Neural cell (in vitro differentiated cells): Measurements from ENCODE around the gene SLC9A6. TPM values are rescaled to one million over a fixed set of nuclear protein-coding genes. Genes with fewer than 3 reads are reported as not detected.

Experiments used
- H2AFZ ChIP-seq: fragments of 200-600, 300-800 bp; sonication (generic), shearing (Covaris generic); 2 replicates; pipeline ENCODE4 v1.6.0; 2014; ENCODE audit warnings: low read depth, mild to moderate bottlenecking, antibody characterized with exemption, low read length, moderate library complexity
- H3F3A ChIP-seq: fragments of 200-600 bp; shearing (Covaris generic); 2 replicates; pipeline ENCODE4 v1.6.1; 2016; ENCODE audit warnings: mild to moderate bottlenecking, moderate library complexity, mixed read lengths, antibody characterized with exemption, low read length; ENCODE audit not compliant: insufficient read depth, poor library complexity, severe bottlenecking
- H3K27ac ChIP-seq: fragments of 200-600, 300-800 bp; sonication (generic), shearing (Covaris generic); 2 replicates; pipeline ENCODE4 v1.5.1; 2014; ENCODE audit warnings: mild to moderate bottlenecking, low read length, moderate library complexity
- H3K27me3 ChIP-seq: fragments of 300-800, 200-600 bp; sonication (generic), shearing (Covaris generic); 2 replicates; pipeline ENCODE4 v1.6.0; 2014; ENCODE audit warnings: mild to moderate bottlenecking, low read depth, low read length, moderate library complexity; ENCODE audit not compliant: insufficient read depth
- H3K36me3 ChIP-seq: fragments of 300-800, 200-600 bp; sonication (generic), shearing (Covaris generic); 2 replicates; pipeline ENCODE4 v1.5.1; 2014; ENCODE audit warnings: mild to moderate bottlenecking, antibody characterized with exemption, low read length, moderate library complexity; ENCODE audit not compliant: insufficient read depth
- H3K4me2 ChIP-seq: fragments of 300-800, 200-600 bp; sonication (generic), shearing (Covaris generic); 2 replicates; pipeline ENCODE4 v1.6.0; 2014; ENCODE audit warnings: mild to moderate bottlenecking, low read length
- H3K4me3 ChIP-seq: fragments of 300-800, 200-600 bp; sonication (generic), shearing (Covaris generic); 2 replicates; pipeline ENCODE4 v1.5.1; 2014; ENCODE audit warnings: mild to moderate bottlenecking, low read length, moderate library complexity
- H3K79me2 ChIP-seq: fragments of 200-600 bp; shearing (Covaris generic); replicated peaks from 2 replicates; pipeline ENCODE4 v1.6.0; 2014; ENCODE audit warnings: mild to moderate bottlenecking, low read length, moderate library complexity; ENCODE audit not compliant: insufficient read depth
- H3K9ac ChIP-seq: fragments of 300-800, 200-600 bp; sonication (generic), shearing (Covaris generic); 2 replicates; pipeline ENCODE4 v1.6.1; 2016; ENCODE audit warnings: mild to moderate bottlenecking, low read length, mixed read lengths
- H3K9me2 ChIP-seq: fragments of 200-600 bp; shearing (Covaris generic); 2 replicates; pipeline ENCODE4 v1.6.1; 2016; ENCODE audit warnings: mild to moderate bottlenecking, low read length, mixed read lengths; ENCODE audit not compliant: insufficient read depth
- H3K9me3 ChIP-seq: fragments of 200-600, 300-800 bp; sonication (generic), shearing (Covaris generic); 2 replicates; pipeline ENCODE4 v1.6.1; 2016; ENCODE audit warnings: mild to moderate bottlenecking, mixed run types, low read length, moderate library complexity, mixed read lengths
- H4K20me1 ChIP-seq: fragments of 200-600 bp; shearing (Covaris generic); 2 replicates; pipeline ENCODE4 v1.6.1; 2016; ENCODE audit warnings: mild to moderate bottlenecking, mixed run types; ENCODE audit not compliant: insufficient read depth
- CTCF ChIP-seq: fragments of 450-650 bp; IDR thresholded peaks from 2 replicates; pipeline ENCODE4 v1.5.1; 2014; ENCODE audit warnings: antibody characterized with exemption, mild to moderate bottlenecking, moderate library complexity; ENCODE audit not compliant: poor library complexity, severe bottlenecking
- EP300 ChIP-seq: fragments of 450-650 bp; conservative IDR thresholded peaks from 2 replicates; pipeline ENCODE4 v1.6.1; 2014; ENCODE audit warnings: antibody characterized with exemption, mild to moderate bottlenecking, moderate library complexity; ENCODE audit not compliant: poor library complexity, severe bottlenecking
- EZH2 ChIP-seq: fragments of 200-600, 300-800 bp; shearing (Covaris generic), sonication (generic); IDR thresholded peaks from 2 replicates; pipeline ENCODE4 v1.6.1; 2014; ENCODE audit warnings: antibody characterized with exemption, low read length, borderline replicate concordance, mild to moderate bottlenecking; ENCODE audit not compliant: insufficient read depth, poor library complexity, severe bottlenecking
- MXI1 ChIP-seq: fragments of 450-650 bp; conservative IDR thresholded peaks from 2 replicates; pipeline ENCODE4 v1.6.1; 2014; ENCODE audit warnings: antibody characterized with exemption, mild to moderate bottlenecking; ENCODE audit not compliant: poor library complexity, severe bottlenecking
- POLR2AphosphoS5 ChIP-seq: IDR thresholded peaks from 2 replicates; pipeline ENCODE4 v1.6.1; 2012
- RAD21 ChIP-seq: fragments of 450-650 bp; conservative IDR thresholded peaks from 2 replicates; pipeline ENCODE4 v1.6.1; 2014; ENCODE audit warnings: antibody characterized with exemption, mild to moderate bottlenecking, moderate library complexity
- REST ChIP-seq: IDR thresholded peaks from 2 replicates; pipeline ENCODE4 v1.6.1; 2012; ENCODE audit warnings: borderline replicate concordance
- SMC3 ChIP-seq: fragments of 450-650 bp; conservative IDR thresholded peaks from 2 replicates; pipeline ENCODE4 v1.6.1; 2014; ENCODE audit warnings: antibody characterized with exemption, mild to moderate bottlenecking, moderate library complexity; ENCODE audit not compliant: poor library complexity
- TAF1 ChIP-seq: IDR thresholded peaks from 2 replicates; pipeline ENCODE4 v1.6.1; 2012; ENCODE audit warnings: low read depth
- polyA plus RNA-seq: library from polyadenylated mRNA; depleted of rRNA; stranded (reverse); fragments of >200 nt; gene quantifications from 2 replicates; pipeline ENCODE4 v1.2.3, GENCODE V29; 2014

Gene SLC9A6
- polyA plus RNA-seq, 1 donor from 2014 or later = 103 TPM

- TF ChIP-seq RAD21 = no peak
- no peak for TF ChIP-seq SMC3
- TF ChIP-seq REST = no peak
- no peak for TF ChIP-seq EP300
- no peak for TF ChIP-seq MXI1
- Histone ChIP-seq H3K36me3 (no peaks in the 10 kb centered on the region), H3K4me3 (no peak overlapping the region), H3F3A (no peaks in the 10 kb centered on the region), H2AFZ (no peak overlapping the region), H3K9me2 (no peaks in the 10 kb centered on the region), H3K79me2 (no peaks in the 10 kb centered on the region), H3K27ac (no peak overlapping the region), H3K9me3 (no peaks in the 10 kb centered on the region), H3K4me2 (no peak overlapping the region), H3K9ac (no peak overlapping the region), H3K27me3 (no peaks in the 10 kb centered on the region), H4K20me1 (no peaks in the 10 kb centered on the region)
These were observed 4.2 kb upstream of the SLC9A6 start for GRCh38 chrX:135981010-135981409.

GRCh38 chrX:135981668-135982067 is 3.6 kb upstream of the SLC9A6 start:
- H3K4me3 ChIP-seq = no peak overlapping the region
- no peaks in the 10 kb centered on the region for H3K9me3 ChIP-seq
- no peak overlapping the region for H3K4me2 ChIP-seq
- TF ChIP-seq EP300 (no peak), SMC3 (no peak), TAF1 (no peak), RAD21 (no peak), CTCF (no peak), POLR2AphosphoS5 (no peak), MXI1 (no peak), EZH2 (no peak), REST (no peak)
- no peaks in the 10 kb centered on the region for H3K79me2 ChIP-seq
- H3K27ac ChIP-seq = no peak overlapping the region
- H3K27me3 ChIP-seq = no peaks in the 10 kb centered on the region
- H3F3A ChIP-seq = no peaks in the 10 kb centered on the region
- H2AFZ ChIP-seq = no peak overlapping the region
- H3K36me3 ChIP-seq = no peaks in the 10 kb centered on the region
- H3K9ac ChIP-seq = no peak overlapping the region
- H4K20me1 ChIP-seq = no peaks in the 10 kb centered on the region
- H3K9me2 ChIP-seq = no peaks in the 10 kb centered on the region
